Gastroesophageal sphincter (tissue), 4 donors: ENCODE measurements around the gene GPR132. TPM values are rescaled to one million over a fixed set of nuclear protein-coding genes. Genes with fewer than 3 reads are reported as not detected.

Source experiments
- ATAC-seq: fragments of 150-250 bp; one replicate; pipeline ENCODE4 v1.9.1; 2016; ENCODE audit warnings: mild to moderate bottlenecking, moderate library complexity
- H3K27ac ChIP-seq, 4 donors: fragments of 200-600 bp; sonication (generic) in 3 of 4; 1 replicate in 3 of 4; 2 replicates in 1 of 4; pipeline ENCODE4 v1.5.1; 2016 to 2019
- H3K27me3 ChIP-seq: fragments of 200-600 bp; sonication (generic); one replicate; pipeline ENCODE4 v1.5.1; 2019
- H3K36me3 ChIP-seq, 2 donors: fragments of 200-600 bp; sonication (generic); one replicate each; pipeline ENCODE4 v1.5.1; 2019; ENCODE audit warnings: control low read depth in 1 of 2
- H3K4me1 ChIP-seq, 3 donors: fragments of 200-600 bp; sonication (generic); 1 replicate in 2 of 3; 2 replicates in 1 of 3; pipeline ENCODE4 v1.5.1; 2016 to 2019; ENCODE audit warnings: control low read depth in 2 of 3
- H3K4me3 ChIP-seq, 2 donors: fragments of 200-600 bp; sonication (generic); one replicate each; pipeline ENCODE4 v1.5.1; 2019; ENCODE audit warnings: mild to moderate bottlenecking in 1 of 2, moderate library complexity in 1 of 2
- H3K9me3 ChIP-seq, 3 donors: fragments of 200-600 bp; sonication (generic); one replicate each; pipeline ENCODE4 v1.5.1; 2017 to 2019; ENCODE audit warnings: control low read depth in 2 of 3
- CTCF ChIP-seq, 4 experiments: fragments of 200-600 bp in 2 of 4; fragments of 450-650 bp in 2 of 4; sonication (generic) in 1 of 4; IDR thresholded peaks; one replicate each; pipeline ENCODE4 v1.5.1; 2017 to 2019; ENCODE audit warnings: antibody characterized with exemption in 4 of 4, mild to moderate bottlenecking in 2 of 4, moderate library complexity in 2 of 4
- EP300 ChIP-seq: sonication (generic); formaldehyde crosslinking; IDR thresholded peaks from one replicate; pipeline ENCODE4 v1.6.1; 2017; ENCODE audit warnings: antibody characterized with exemption, mild to moderate bottlenecking
- POLR2A ChIP-seq, 2 donors: fragments of 450-650 bp; IDR thresholded peaks; one replicate each; pipeline ENCODE4 v1.6.1; 2017; ENCODE audit warnings: antibody characterized with exemption in 2 of 2, mild to moderate bottlenecking in 2 of 2, moderate library complexity in 1 of 2
- POLR2AphosphoS5 ChIP-seq: sonication (generic); formaldehyde crosslinking; IDR thresholded peaks from one replicate; pipeline ENCODE4 v1.6.1; 2017; ENCODE audit warnings: antibody characterized with exemption
- WGBS, 2 donors: methylation state at CpG; one replicate each; pipeline ENCODE4 v1.1.5; 2018; ENCODE audit warnings: low coverage in 1 of 2; 5-methylcytosine and 5-hydroxymethylcytosine counted together
- total RNA-seq, 4 donors: library from RNA; depleted of rRNA; stranded (reverse); fragments of >200 nt; gene quantifications; one replicate each; pipeline ENCODE4 v1.1.0, GENCODE V29; 2016

Gene GPR132
- total RNA-seq, 4 donors from 2014 or later: 1.0 to 3.2 (median 2.1) TPM

GRCh38 chr14:105061428-105062047 is 3.7 kb downstream of the GPR132 start:
- TF ChIP-seq EP300 (no peak), POLR2A (IDR thresholded peaks at IDR 0.05) (no peak), POLR2AphosphoS5 (no peak), CTCF (IDR thresholded peaks at IDR 0.05) (no peak)
- H3K27ac ChIP-seq: peak overlapping the region in 3 of 4 donors; percentile 7 to 70 (median 53)
- H3K9me3 ChIP-seq: no peaks in the 10 kb centered on the region
- no peaks in the 10 kb centered on the region for H3K36me3 ChIP-seq
- H3K4me1 ChIP-seq: peaks cover 0 to 39% (median 7%) of the 10 kb centered on the region in 3 donors
- peak overlapping the region in 1 of 2 donors; percentile 14 for H3K4me3 ChIP-seq
- peak; percentile 23 for ATAC-seq
- H3K27me3 ChIP-seq: peaks cover 7% of the 10 kb centered on the region
- WGBS, 2 donors: no CpG with 5 or more reads among the region's 13 CpGs

- Histone ChIP-seq H3K27ac (peak overlapping the region in 3 of 4 donors; percentile 7 to 70 (median 53)), H3K36me3 (no peaks in the 10 kb centered on the region), H3K9me3 (no peaks in the 10 kb centered on the region), H3K4me3 (peak overlapping the region in 1 of 2 donors; percentile 14), H3K4me1 (peaks cover 0 to 39% (median 7%) of the 10 kb centered on the region in 3 donors), H3K27me3 (peaks cover under 1% of the 10 kb centered on the region)
- whole genome bisulfite sequencing, 2 donors: 60% methylated on average over 1 of the region's 30 CpGs; no CpG with 5 or more reads in 1 of the 2 donors
- ATAC-seq: peak; percentile 33
- TF ChIP-seq POLR2A (IDR thresholded peaks at IDR 0.05): peak in 1 of 2 donors; percentile 9
- TF ChIP-seq CTCF (IDR thresholded peaks at IDR 0.05): no peak
Measured at GRCh38 chr14:105060751-105061427, 4.3 kb downstream of the GPR132 start.

- Histone ChIP-seq H3K4me3 (no peak overlapping the region), H3K9me3 (no peaks in the 10 kb centered on the region), H3K36me3 (no peaks in the 10 kb centered on the region), H3K4me1 (peaks cover 0 to 39% (median 7%) of the 10 kb centered on the region in 3 donors), H3K27me3 (no peaks in the 10 kb centered on the region), H3K27ac (peak overlapping the region in 2 of 4 donors; percentile 31 to 70)
- 83 to 93% methylated on average over 2 to 6 of the region's 16 CpGs for WGBS, 2 donors
- TF ChIP-seq POLR2A (IDR thresholded peaks at IDR 0.05) (no peak), EP300 (no peak), CTCF (IDR thresholded peaks at IDR 0.05) (no peak), POLR2AphosphoS5 (no peak)
- no peak for ATAC-seq
Measured at GRCh38 chr14:105059925-105060565, 5.2 kb downstream of the GPR132 start.

- 58 to 80% methylated on average over 11 to 12 of the region's 22 CpGs for WGBS, 2 donors
- H3K4me3 ChIP-seq: no peak overlapping the region
- ATAC-seq: peak; percentile 39
- H3K4me1 ChIP-seq: peaks cover 0 to 39% (median 7%) of the 10 kb centered on the region in 3 donors
- no peak for TF ChIP-seq CTCF (IDR thresholded peaks at IDR 0.05)
- no peak for TF ChIP-seq EP300
- no peak for TF ChIP-seq POLR2AphosphoS5
- no peak for TF ChIP-seq POLR2A (IDR thresholded peaks at IDR 0.05)
- H3K36me3 ChIP-seq: no peaks in the 10 kb centered on the region
- no peaks in the 10 kb centered on the region for H3K9me3 ChIP-seq
- H3K27me3 ChIP-seq: no peaks in the 10 kb centered on the region
- no peak overlapping the region for H3K27ac ChIP-seq
Measured at GRCh38 chr14:105059035-105059924, 6.0 kb downstream of the GPR132 start.
